Measurements from ENCODE around the gene PLA2G4B. TPM values are rescaled to one million over a fixed set of nuclear protein-coding genes. Genes with fewer than 3 reads are reported as not detected.

The PLA2G4B gene
- total and polyA plus RNA-seq, 2 of the 8 experiments (the other 6 are each of a cell fraction or from before 2014, with no cell fraction given), result 4.2 to 9.2 TPM

DNA sequence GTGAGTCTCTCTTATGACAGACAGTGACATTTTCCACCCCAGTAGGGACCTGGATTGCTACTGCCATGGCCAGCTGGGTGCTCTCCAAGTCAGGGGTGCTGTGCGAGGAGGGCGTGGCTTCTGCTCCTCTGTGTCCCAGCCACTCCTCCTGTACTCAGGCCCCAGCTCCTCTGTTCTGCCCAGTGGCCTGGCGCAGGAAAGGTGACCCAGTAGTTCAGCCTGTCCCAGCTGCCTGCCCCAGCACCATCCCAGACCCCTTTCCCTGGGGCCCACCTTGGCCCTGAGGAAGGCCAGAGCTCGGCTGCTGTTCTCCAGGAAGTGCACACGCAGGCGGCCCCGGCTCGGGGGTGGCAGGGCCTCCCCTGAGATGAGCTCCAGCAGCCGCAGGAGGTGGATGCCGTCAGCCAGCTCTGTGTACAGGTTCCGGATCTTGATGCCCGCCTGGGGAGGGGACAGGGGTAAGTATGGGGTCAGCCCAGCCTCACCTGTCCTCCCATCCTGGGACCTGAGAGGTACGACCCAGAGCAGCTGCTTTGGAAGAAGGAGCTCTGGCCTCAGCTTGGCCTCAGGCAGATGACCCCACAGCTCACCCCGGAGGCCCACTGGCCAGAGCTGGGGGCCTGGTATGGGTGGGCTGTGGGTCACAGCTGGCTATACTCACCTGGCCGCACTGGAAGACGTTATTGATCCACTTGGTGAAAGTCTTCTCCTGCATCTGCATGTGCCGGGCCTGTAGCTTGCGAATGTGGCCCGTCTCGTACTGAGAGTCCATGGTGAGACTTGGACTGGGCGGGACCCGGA is 54.2 kb downstream of the PLA2G4B start:
- CTCF ChIA-PET (ENCODE audit: partially characterized antibody), result interaction anchor here (0.7 to 4.3 kb wide), 17 partner anchors 9 to 119 kb away, joined by 3 to 29 read pairs (median 3); partner anchors contain the start of gene MAPKBP1
- FAIRE-seq, result no peak
- TF ChIP-seq CTBP2 (IDR thresholded peaks at IDR 0.05; ENCODE audit: borderline replicate concordance, insufficient read depth, insufficient read length, low read length) (no peak), ATF2 (IDR thresholded peaks at IDR 0.05; ENCODE audit: low read length) (no peak), NRF1 (IDR thresholded peaks at IDR 0.05; ENCODE audit: low read depth, low read length) (no peak), NANOG (IDR thresholded peaks at IDR 0.05; ENCODE audit: insufficient read depth, low read depth, low read length, poor library complexity, severe bottlenecking) (no peak), CEBPB (IDR thresholded peaks at IDR 0.05; ENCODE audit: low read depth, low read length) (no peak), BCL11A (IDR thresholded peaks at IDR 0.05; ENCODE audit: low read depth in 2 of 2, low read length in 2 of 2) (no peak), MAFK (IDR thresholded peaks at IDR 0.05; ENCODE audit: low read depth, low read length) (no peak), CBX8 (IDR thresholded peaks at IDR 0.05; ENCODE audit: borderline replicate concordance, low read depth, low read length) (no peak), GTF2F1 (IDR thresholded peaks at IDR 0.05; ENCODE audit: borderline replicate concordance, low read depth, low read length) (no peak)
- TF ChIP-seq, protein P1, sequence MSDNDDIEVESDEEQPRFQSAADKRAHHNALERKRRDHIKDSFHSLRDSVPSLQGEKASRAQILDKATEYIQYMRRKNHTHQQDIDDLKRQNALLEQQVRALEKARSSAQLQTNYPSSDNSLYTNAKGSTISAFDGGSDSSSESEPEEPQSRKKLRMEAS (IDR thresholded peaks at IDR 0.05), result no peak

More for the DNA sequence above, 54.2 kb downstream of the PLA2G4B start:
- Histone ChIP-seq H2AFZ (ENCODE audit: low read length) (no peak overlapping the region), H3K4me3 (ENCODE audit: extremely low read depth in 1 of 4, insufficient read depth in 2 of 4, low read depth in 3 of 4, low read length in 4 of 4) (no peak overlapping the region), H3K9me3 (ENCODE audit: insufficient read depth in 2 of 2, low read depth in 1 of 2, low read length in 1 of 2) (no peaks in the 10 kb centered on the region), H2BK120ac (replicated peaks; ENCODE audit: low read depth, low read length) (no peak overlapping the region), H2BK5ac (ENCODE audit: low read depth, low read length) (no peak overlapping the region), H4K5ac (ENCODE audit: insufficient read length, low read depth, low read length) (no peak overlapping the region), H3K27me3 (replicated peaks in 1 of 4; ENCODE audit: control insufficient read depth in 3 of 4, extremely low read depth in 1 of 4, insufficient read depth in 3 of 4, low read length in 3 of 4) (no peaks in the 10 kb centered on the region; a peak in 1 of 7 replicates), H3K23ac (ENCODE audit: insufficient read length) (no peak overlapping the region), H3K36me3 (ENCODE audit: control insufficient read depth in 2 of 4, insufficient read depth in 4 of 4, low read length in 3 of 4) (no peaks in the 10 kb centered on the region), H3K56ac (replicated peaks; ENCODE audit: insufficient read length, low read depth, low read length) (no peak overlapping the region), H2AK5ac (ENCODE audit: low read depth, low read length) (no peak overlapping the region), H3K4me2 (ENCODE audit: insufficient read depth in 1 of 2, low read depth in 2 of 2, low read length in 2 of 2) (no peak overlapping the region), H4K91ac (replicated peaks; ENCODE audit: insufficient read length, low read length) (no peak overlapping the region), H3K14ac (ENCODE audit: insufficient read length) (no peak overlapping the region), H3K23me2 (ENCODE audit: low read depth, low read length) (no peaks in the 10 kb centered on the region), H3K27ac (ENCODE audit: low read depth, low read length) (no peak overlapping the region), H4K8ac (ENCODE audit: extremely low read depth, insufficient read depth, low read length) (no peak overlapping the region), H4K20me1 (replicated peaks in 1 of 2; ENCODE audit: control insufficient read depth in 1 of 2, insufficient read depth in 2 of 2, low read length in 2 of 2) (no peaks in the 10 kb centered on the region), H3K4me1 (replicated peaks in 1 of 4; ENCODE audit: control insufficient read depth in 3 of 4, insufficient read depth in 4 of 4, low read length in 3 of 4) (peaks cover 0 to 2% (median 0%) of the 10 kb centered on the region in 4 experiments; a peak in 3 of 7 replicates), H3K79me1 (ENCODE audit: low read depth, low read length) (no peaks in the 10 kb centered on the region), H2BK15ac (ENCODE audit: low read length) (no peak overlapping the region), H3K79me2 (ENCODE audit: control insufficient read depth in 1 of 2, insufficient read depth in 2 of 2, low read length in 2 of 2) (no peaks in the 10 kb centered on the region), H3K18ac (ENCODE audit: extremely low read depth, low read length) (no peak overlapping the region), H3K9ac (replicated peaks in 1 of 4; ENCODE audit: extremely low read depth in 1 of 4, low read depth in 3 of 4, low read length in 3 of 4) (no peak overlapping the region), H2BK12ac (ENCODE audit: low read depth, low read length) (no peak overlapping the region), H2BK20ac (ENCODE audit: low read length) (no peak overlapping the region), H3K4ac (replicated peaks; ENCODE audit: insufficient read length, low read depth, low read length) (no peak overlapping the region)
- POLR2A ChIA-PET (ENCODE audit: partially characterized antibody), result interaction anchor here (1.6 kb wide), 1 partner anchor 18 kb away, joined by 3 read pairs; no protein-coding TSS in a partner anchor
- DNase-seq (ENCODE audit: low read depth in 1 of 2, low spot score in 2 of 2), result peak in 1 of 2 experiments; percentile 45
- 92% methylated on average over 19 of the region's 22 CpGs; no CpG with 5 or more reads in 1 of the 2 experiments for WGBS, 2 experiments (ENCODE audit: extremely low coverage in 1 of 2, insufficient coverage in 1 of 2, insufficient read length in 1 of 2, insufficient replicate concordance in 2 of 2, low coverage in 1 of 2, low lambda C conversion rate in 2 of 2, missing lambda C conversion rate in 1 of 2)
